GM23338 (cell line): ENCODE results near the gene NDST3. TPM values are rescaled to one million over a fixed set of nuclear protein-coding genes. Genes with fewer than 3 reads are reported as not detected.

Source experiments
- ATAC-seq: fragments of 200-7000 bp; cut with Tn5 transposase; 3 replicates; pipeline ENCODE4 v1.9.1; 2020
- DNase-seq: peaks from one replicate; pipeline ENCODE4 v3.0.0-alpha.2; 2015; ENCODE audit warnings: low spot score
- H2AFZ ChIP-seq: fragments of 200-600 bp; sonication (generic); 2 replicates; pipeline ENCODE4 v1.8.0; 2016; ENCODE audit warnings: antibody characterized with exemption, mild to moderate bottlenecking, moderate library complexity
- H3F3A ChIP-seq: fragments of 200-600 bp; sonication (generic); replicated peaks from 2 replicates; pipeline ENCODE4 v1.8.0; 2017; ENCODE audit warnings: antibody characterized with exemption, mixed run types, low read depth
- H3K27ac ChIP-seq: fragments of 200-600 bp; sonication (generic); 2 replicates; pipeline ENCODE4 v1.6.1; 2016; ENCODE audit warnings: low read depth
- H3K27me3 ChIP-seq: fragments of 200-600 bp; sonication (generic); 2 replicates; pipeline ENCODE4 v1.8.0; 2016; ENCODE audit warnings: mild to moderate bottlenecking, mixed run types, moderate library complexity; ENCODE audit not compliant: insufficient read depth
- H3K36me3 ChIP-seq: fragments of 200-600 bp; sonication (generic); 2 replicates; pipeline ENCODE4 v1.8.0; 2016; ENCODE audit warnings: mild to moderate bottlenecking; ENCODE audit not compliant: insufficient read depth
- H3K4me1 ChIP-seq: fragments of 200-600 bp; sonication (generic); 2 replicates; pipeline ENCODE4 v1.8.0; 2016; ENCODE audit warnings: mild to moderate bottlenecking, moderate library complexity; ENCODE audit not compliant: insufficient read depth
- H3K4me2 ChIP-seq: fragments of 200-600 bp; sonication (generic); 2 replicates; pipeline ENCODE4 v1.7.1; 2017; ENCODE audit warnings: mixed run types
- H3K4me3 ChIP-seq: fragments of 200-600 bp; sonication (generic); 2 replicates; pipeline ENCODE4 v1.6.1; 2016; ENCODE audit warnings: mixed run types
- H3K79me2 ChIP-seq: fragments of 200-600 bp; sonication (generic); replicated peaks from 2 replicates; pipeline ENCODE4 v1.8.0; 2017; ENCODE audit warnings: mild to moderate bottlenecking; ENCODE audit not compliant: insufficient read depth
- H3K9me2 ChIP-seq: fragments of 200-600 bp; sonication (generic); 2 replicates; pipeline ENCODE4 v1.8.0; 2017; ENCODE audit not compliant: insufficient read depth
- H4K20me1 ChIP-seq: fragments of 200-600 bp; sonication (generic); replicated peaks from 2 replicates; pipeline ENCODE4 v1.8.0; 2017; ENCODE audit warnings: mild to moderate bottlenecking; ENCODE audit not compliant: insufficient read depth
- H3K27ac Mint-ChIP-seq: 2 replicates; pipeline ENCODE4 v1.8.0; 2020; ENCODE audit warnings: inconsistent platforms, mild to moderate bottlenecking, moderate library complexity, mixed read lengths
- H3K27me3 Mint-ChIP-seq: 3 replicates; pipeline ENCODE4 v1.8.0; 2022; ENCODE audit warnings: low read depth, mild to moderate bottlenecking, moderate library complexity, mixed read lengths, inconsistent platforms; ENCODE audit not compliant: insufficient read depth, poor library complexity
- H3K36me3 Mint-ChIP-seq: 3 replicates; pipeline ENCODE4 v1.8.0; 2021; ENCODE audit warnings: low read depth, mild to moderate bottlenecking, inconsistent platforms, moderate library complexity, mixed read lengths
- H3K4me1 Mint-ChIP-seq: 3 replicates; pipeline ENCODE4 v1.8.0; 2020; ENCODE audit warnings: mild to moderate bottlenecking, inconsistent platforms, mixed read lengths
- H3K4me3 Mint-ChIP-seq: 3 replicates; pipeline ENCODE4 v1.8.0; 2021; ENCODE audit warnings: moderate library complexity, mild to moderate bottlenecking, inconsistent platforms, mixed read lengths
- H3K9me3 Mint-ChIP-seq: 3 replicates; pipeline ENCODE4 v1.8.0; 2020; ENCODE audit warnings: moderate library complexity, mild to moderate bottlenecking, inconsistent platforms, mixed read lengths
- CREB1 ChIP-seq: fragments of 250-450 bp; sonication (Bioruptor Pico); IDR thresholded peaks from 2 replicates; pipeline ENCODE4 v1.5.0; 2020; ENCODE audit warnings: low read depth, mild to moderate bottlenecking, moderate library complexity
- EZH2phosphoT487 ChIP-seq: fragments of 200-600 bp; sonication (generic); IDR thresholded peaks from one replicate; pipeline ENCODE4 v1.8.1; 2018; ENCODE audit warnings: antibody characterized with exemption; ENCODE audit not compliant: unreplicated experiment
- JUNB ChIP-seq: IDR thresholded peaks from one replicate; pipeline ENCODE4 v1.6.1; 2016; ENCODE audit warnings: antibody characterized with exemption; ENCODE audit not compliant: unreplicated experiment
- STAT1 ChIP-seq: IDR thresholded peaks from one replicate; pipeline ENCODE4 v1.6.1; 2016; ENCODE audit warnings: antibody characterized with exemption; ENCODE audit not compliant: unreplicated experiment
- ZNF114 ChIP-seq: fragments of 250-450 bp; sonication (Bioruptor Pico); IDR thresholded peaks from 2 replicates; pipeline ENCODE4 v1.5.0; 2020; ENCODE audit warnings: mild to moderate bottlenecking, moderate library complexity
- polyA plus RNA-seq: library from polyadenylated mRNA; unstranded; fragments of >200 nt; fragmentation: Nextera tagmentation; extraction: Ambion mirVana; gene quantifications from 2 replicates; pipeline ENCODE4 v1.2.1, GENCODE V29; 2016
- total RNA-seq: library from RNA; depleted of rRNA; stranded (reverse); fragments of >200 nt; shearing (Covaris generic); gene quantifications from 2 replicates; pipeline ENCODE4 v1.2.3, GENCODE V29; 2014
- TF ChIP-seq, protein P1 (sequence below), 2 experiments: fragments of 200-600 bp in 1 of 2; sonication (generic) in 1 of 2; conservative IDR thresholded peaks; 2 replicates each; pipeline versions ENCODE4 v1.5.1 to v1.6.1; 2016 to 2017; ENCODE audit warnings: antibody characterized with exemption in 2 of 2, low read depth in 2 of 2, mild to moderate bottlenecking in 2 of 2, moderate library complexity in 1 of 2
- TF ChIP-seq, protein P2 (sequence below): IDR thresholded peaks from 2 replicates; pipeline ENCODE4 v1.6.1; 2016; ENCODE audit warnings: antibody characterized with exemption
- TF ChIP-seq, protein P3 (sequence below): IDR thresholded peaks from one replicate; pipeline ENCODE4 v1.6.1; 2018; ENCODE audit warnings: antibody characterized with exemption; ENCODE audit not compliant: unreplicated experiment

NDST3 gene
- total and polyA plus RNA-seq, 2 experiments from 2014 or later, result 0.19 to 0.56 TPM

DNA sequence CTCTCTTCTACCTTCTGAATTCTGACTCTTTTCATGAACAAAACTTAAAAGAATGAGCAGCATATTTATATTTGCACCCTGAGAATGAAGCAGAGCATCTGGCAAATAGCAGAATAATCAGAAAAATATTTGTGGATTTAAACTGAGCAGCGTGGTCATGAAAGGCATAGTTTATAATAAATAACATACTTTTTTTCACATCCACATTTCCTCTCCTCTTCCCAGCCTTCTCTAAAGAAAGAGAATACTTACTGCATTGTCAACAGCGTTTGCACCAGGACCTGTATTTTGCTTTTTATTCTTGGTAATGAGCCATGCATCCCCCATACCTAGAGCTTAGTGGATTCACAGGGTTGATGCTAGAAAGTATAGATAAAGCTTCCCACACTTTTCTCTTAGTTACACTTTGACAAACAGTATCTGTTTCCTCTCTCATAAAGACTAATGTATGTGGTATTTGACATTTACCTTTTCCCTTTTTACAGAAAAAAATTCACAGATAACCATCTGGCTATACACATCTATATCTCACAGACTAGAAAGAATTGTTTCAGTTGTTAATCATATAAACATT, 187.0 kb downstream of the NDST3 start (continued):
- TF ChIP-seq, protein P1, sequence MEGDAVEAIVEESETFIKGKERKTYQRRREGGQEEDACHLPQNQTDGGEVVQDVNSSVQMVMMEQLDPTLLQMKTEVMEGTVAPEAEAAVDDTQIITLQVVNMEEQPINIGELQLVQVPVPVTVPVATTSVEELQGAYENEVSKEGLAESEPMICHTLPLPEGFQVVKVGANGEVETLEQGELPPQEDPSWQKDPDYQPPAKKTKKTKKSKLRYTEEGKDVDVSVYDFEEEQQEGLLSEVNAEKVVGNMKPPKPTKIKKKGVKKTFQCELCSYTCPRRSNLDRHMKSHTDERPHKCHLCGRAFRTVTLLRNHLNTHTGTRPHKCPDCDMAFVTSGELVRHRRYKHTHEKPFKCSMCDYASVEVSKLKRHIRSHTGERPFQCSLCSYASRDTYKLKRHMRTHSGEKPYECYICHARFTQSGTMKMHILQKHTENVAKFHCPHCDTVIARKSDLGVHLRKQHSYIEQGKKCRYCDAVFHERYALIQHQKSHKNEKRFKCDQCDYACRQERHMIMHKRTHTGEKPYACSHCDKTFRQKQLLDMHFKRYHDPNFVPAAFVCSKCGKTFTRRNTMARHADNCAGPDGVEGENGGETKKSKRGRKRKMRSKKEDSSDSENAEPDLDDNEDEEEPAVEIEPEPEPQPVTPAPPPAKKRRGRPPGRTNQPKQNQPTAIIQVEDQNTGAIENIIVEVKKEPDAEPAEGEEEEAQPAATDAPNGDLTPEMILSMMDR (conservative IDR thresholded peaks at IDR 0.05; ENCODE audit: low read depth in 2 of 2), result no peak
- no peak for TF ChIP-seq JUNB
- TF ChIP-seq, protein P2, sequence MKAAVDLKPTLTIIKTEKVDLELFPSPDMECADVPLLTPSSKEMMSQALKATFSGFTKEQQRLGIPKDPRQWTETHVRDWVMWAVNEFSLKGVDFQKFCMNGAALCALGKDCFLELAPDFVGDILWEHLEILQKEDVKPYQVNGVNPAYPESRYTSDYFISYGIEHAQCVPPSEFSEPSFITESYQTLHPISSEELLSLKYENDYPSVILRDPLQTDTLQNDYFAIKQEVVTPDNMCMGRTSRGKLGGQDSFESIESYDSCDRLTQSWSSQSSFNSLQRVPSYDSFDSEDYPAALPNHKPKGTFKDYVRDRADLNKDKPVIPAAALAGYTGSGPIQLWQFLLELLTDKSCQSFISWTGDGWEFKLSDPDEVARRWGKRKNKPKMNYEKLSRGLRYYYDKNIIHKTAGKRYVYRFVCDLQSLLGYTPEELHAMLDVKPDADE, result no peak
- TF ChIP-seq, protein P3, sequence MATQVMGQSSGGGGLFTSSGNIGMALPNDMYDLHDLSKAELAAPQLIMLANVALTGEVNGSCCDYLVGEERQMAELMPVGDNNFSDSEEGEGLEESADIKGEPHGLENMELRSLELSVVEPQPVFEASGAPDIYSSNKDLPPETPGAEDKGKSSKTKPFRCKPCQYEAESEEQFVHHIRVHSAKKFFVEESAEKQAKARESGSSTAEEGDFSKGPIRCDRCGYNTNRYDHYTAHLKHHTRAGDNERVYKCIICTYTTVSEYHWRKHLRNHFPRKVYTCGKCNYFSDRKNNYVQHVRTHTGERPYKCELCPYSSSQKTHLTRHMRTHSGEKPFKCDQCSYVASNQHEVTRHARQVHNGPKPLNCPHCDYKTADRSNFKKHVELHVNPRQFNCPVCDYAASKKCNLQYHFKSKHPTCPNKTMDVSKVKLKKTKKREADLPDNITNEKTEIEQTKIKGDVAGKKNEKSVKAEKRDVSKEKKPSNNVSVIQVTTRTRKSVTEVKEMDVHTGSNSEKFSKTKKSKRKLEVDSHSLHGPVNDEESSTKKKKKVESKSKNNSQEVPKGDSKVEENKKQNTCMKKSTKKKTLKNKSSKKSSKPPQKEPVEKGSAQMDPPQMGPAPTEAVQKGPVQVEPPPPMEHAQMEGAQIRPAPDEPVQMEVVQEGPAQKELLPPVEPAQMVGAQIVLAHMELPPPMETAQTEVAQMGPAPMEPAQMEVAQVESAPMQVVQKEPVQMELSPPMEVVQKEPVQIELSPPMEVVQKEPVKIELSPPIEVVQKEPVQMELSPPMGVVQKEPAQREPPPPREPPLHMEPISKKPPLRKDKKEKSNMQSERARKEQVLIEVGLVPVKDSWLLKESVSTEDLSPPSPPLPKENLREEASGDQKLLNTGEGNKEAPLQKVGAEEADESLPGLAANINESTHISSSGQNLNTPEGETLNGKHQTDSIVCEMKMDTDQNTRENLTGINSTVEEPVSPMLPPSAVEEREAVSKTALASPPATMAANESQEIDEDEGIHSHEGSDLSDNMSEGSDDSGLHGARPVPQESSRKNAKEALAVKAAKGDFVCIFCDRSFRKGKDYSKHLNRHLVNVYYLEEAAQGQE, result no peak
- TF ChIP-seq EZH2phosphoT487, result no peak
- TF ChIP-seq ZNF114 (CRISPR knock-in tag), result no peak
- no peak for TF ChIP-seq CREB1 (CRISPR knock-in tag)

DNA sequence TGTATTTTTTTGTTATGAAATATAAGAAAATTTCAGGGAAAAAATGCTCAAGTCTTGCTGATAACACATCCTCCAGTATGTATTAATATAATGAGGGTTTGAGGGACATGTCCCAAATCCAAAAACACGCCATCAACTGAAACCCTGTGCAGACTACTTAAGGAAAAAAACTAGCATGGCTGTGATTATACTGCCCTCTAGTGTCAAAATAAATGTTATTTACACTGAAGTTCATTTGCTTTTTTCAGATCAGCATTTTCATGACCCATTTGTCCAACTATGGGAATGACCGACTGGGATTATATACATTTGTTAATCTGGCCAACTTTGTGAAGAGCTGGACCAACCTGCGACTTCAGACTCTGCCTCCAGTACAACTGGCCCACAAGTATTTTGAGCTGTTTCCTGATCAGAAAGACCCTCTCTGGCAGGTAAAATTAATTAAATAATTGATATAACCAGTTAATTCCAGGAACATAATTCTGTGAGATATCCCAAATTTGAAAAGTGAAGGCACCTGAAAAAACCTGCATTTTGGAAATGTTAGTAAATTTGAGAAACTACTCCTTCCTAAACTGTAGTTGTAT, 190.1 kb downstream of the NDST3 start:
- H3K27ac Mint-ChIP-seq, result no peak overlapping the region
- H3K27me3 Mint-ChIP-seq, result no peaks in the 10 kb centered on the region
- Histone ChIP-seq H3K4me1 (no peaks in the 10 kb centered on the region), H3K27ac (no peak overlapping the region), H3K9me2 (no peaks in the 10 kb centered on the region), H2AFZ (no peak overlapping the region), H3K36me3 (no peaks in the 10 kb centered on the region), H3K4me3 (no peak overlapping the region), H3K27me3 (no peaks in the 10 kb centered on the region), H3K4me2 (no peak overlapping the region), H3F3A (no peaks in the 10 kb centered on the region), H4K20me1 (no peaks in the 10 kb centered on the region), H3K79me2 (no peaks in the 10 kb centered on the region)
- H3K4me1 Mint-ChIP-seq, result no peaks in the 10 kb centered on the region
- peak; percentile 29; the same call in 1 of the 3 replicates for ATAC-seq
- DNase-seq, result peak; percentile 84
- TF ChIP-seq, protein P1 (conservative IDR thresholded peaks at IDR 0.05; ENCODE audit: low read depth in 2 of 2), result peak; percentile 68 to 78
- no peak for TF ChIP-seq STAT1
- H3K9me3 Mint-ChIP-seq, result no peaks in the 10 kb centered on the region
- no peak overlapping the region for H3K4me3 Mint-ChIP-seq
- H3K36me3 Mint-ChIP-seq, result no peaks in the 10 kb centered on the region
